ENCODE data around the gene SIK1.

Gene SIK1

DNA sequence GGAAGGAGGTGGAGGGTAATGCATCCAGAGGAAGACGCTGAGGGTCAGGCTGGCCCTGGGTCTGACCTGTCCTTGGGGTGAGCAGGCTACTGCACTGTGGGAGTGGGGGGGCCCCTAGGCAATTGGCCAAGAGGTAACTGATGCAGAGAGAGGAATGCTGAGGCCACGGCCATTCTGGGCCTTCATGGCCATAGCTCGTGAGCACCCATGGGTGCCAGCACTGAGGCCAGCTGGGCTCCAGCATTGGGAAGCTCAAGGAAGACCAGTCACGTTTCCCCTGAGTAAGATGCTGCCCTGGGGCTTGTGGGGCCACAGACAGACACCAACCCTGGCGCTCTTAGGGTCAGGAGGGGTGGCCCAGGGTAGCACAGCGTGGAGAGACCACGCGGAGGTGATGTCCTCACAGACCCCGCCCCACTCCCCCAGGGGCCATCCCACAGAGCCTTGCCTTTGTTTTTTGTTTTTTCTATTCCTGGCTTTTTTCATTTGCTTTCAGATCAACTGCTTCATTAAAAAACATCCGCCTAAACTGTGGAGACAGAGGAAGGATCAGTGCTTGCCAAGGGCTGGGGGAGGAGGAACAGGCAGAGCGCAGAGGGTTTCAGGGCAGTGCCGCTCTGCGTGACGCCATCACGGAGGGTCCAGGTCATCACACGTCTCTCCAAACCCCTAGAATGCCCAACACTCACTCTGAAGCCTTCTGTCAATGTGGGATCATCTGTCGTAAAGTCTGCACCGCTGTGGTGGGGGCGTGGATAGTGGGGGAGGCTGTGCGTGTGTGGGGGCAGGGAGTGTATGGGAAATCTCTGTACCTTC lies 61.1 kb downstream of the SIK1 start:
- DNase-seq = no peak

DNA sequence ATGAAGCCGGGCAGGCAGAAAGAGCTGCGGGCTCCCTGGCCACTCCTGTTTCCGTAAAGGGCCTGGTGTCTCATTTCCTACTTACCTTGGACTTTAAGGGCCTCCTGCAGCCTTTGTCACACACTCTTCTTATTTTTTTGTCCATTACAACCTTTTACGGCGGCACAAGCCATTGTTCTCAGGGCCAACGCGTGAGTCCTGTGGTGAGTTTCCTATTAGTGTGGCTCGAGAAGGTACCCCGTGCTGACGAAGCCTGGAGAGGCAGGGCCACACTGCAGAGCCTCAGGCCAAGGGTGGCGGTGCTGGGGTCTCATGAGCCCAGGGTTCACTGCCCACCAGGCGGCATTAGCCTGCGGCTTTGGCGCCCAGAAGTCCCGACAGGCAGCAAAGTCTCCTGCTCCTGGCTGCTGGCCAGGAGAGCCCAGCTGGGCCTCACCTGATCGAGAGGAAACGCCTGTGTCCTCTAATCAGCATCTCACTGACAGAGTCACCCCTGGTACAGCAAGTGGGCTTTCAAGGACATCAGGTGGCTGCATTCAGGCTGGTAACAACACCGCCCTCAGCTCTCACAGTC lies 62.0 kb downstream of the SIK1 start:
- no peak for DNase-seq

Data from retina (tissue), 1 donor.